CD14-positive monocyte (primary cell): Measurements from ENCODE around the gene SNU13. TPM values are rescaled to one million over a fixed set of nuclear protein-coding genes. Genes with fewer than 3 reads are reported as not detected.

ENCODE experiments used
- DNase-seq, 3 donors: peaks; one replicate each; pipeline ENCODE4 v3.0.0-alpha.2; 2011 to 2022
- H2AFZ ChIP-seq: 2 replicates; pipeline ENCODE4 v1.6.0; 2012; ENCODE audit warnings: mild to moderate bottlenecking, low read depth, low read length, inconsistent platforms; ENCODE audit not compliant: insufficient read depth, poor library complexity, severe bottlenecking
- H3K27ac ChIP-seq, 2 donors: 1 replicate in 1 of 2; 2 replicates in 1 of 2; pipeline ENCODE4 v1.5.1; 2012 to 2013; ENCODE audit warnings: low read length in 2 of 2, control low read depth in 1 of 2, inconsistent platforms in 1 of 2, low read depth in 1 of 2, mild to moderate bottlenecking in 1 of 2
- H3K27me3 ChIP-seq, 2 donors: one replicate each; pipeline versions ENCODE4 v1.6.0 to v1.6.1; 2011 to 2013; ENCODE audit warnings: low read length in 2 of 2; ENCODE audit not compliant: control insufficient read depth in 2 of 2, insufficient read depth in 2 of 2
- H3K36me3 ChIP-seq, 2 donors: replicated peaks in 1 of 2; 1 replicate in 1 of 2; 2 replicates in 1 of 2; pipeline versions ENCODE4 v1.5.1 to v1.6.1; 2012 to 2013; ENCODE audit warnings: low read length in 2 of 2, control low read depth in 1 of 2, inconsistent platforms in 1 of 2, mild to moderate bottlenecking in 1 of 2; ENCODE audit not compliant: insufficient read depth in 2 of 2, control insufficient read depth in 1 of 2
- H3K4me1 ChIP-seq, 2 donors: 1 replicate in 1 of 2; 2 replicates in 1 of 2; pipeline versions ENCODE4 v1.5.1 to v1.6.1; 2012 to 2013; ENCODE audit warnings: low read length in 2 of 2, control low read depth in 1 of 2, inconsistent platforms in 1 of 2, mild to moderate bottlenecking in 1 of 2, moderate library complexity in 1 of 2; ENCODE audit not compliant: insufficient read depth in 2 of 2, control insufficient read depth in 1 of 2
- H3K4me2 ChIP-seq: replicated peaks from 2 replicates; pipeline ENCODE3; 2012; ENCODE audit warnings: low read length, moderate library complexity, mild to moderate bottlenecking; ENCODE audit not compliant: poor library complexity, severe bottlenecking; ENCODE audit errors: extremely low read depth
- H3K4me3 ChIP-seq, 3 experiments: fragments of 200-600 bp in 1 of 3; sonication (generic) in 1 of 3; replicated peaks in 1 of 3; 1 replicate in 2 of 3; 2 replicates in 1 of 3; pipeline ENCODE4 v1.5.1; 2011 to 2013; ENCODE audit warnings: low read length in 3 of 3, mild to moderate bottlenecking in 3 of 3, control low read depth in 2 of 3, low read depth in 2 of 3, inconsistent platforms in 1 of 3, moderate library complexity in 1 of 3
- H3K79me2 ChIP-seq: 2 replicates; pipeline ENCODE4 v1.6.0; 2012; ENCODE audit warnings: mild to moderate bottlenecking, control low read depth, inconsistent platforms, low read length, moderate library complexity; ENCODE audit not compliant: insufficient read depth
- H3K9ac ChIP-seq: 2 replicates; pipeline ENCODE4 v1.6.0; 2017; ENCODE audit warnings: low read length, mild to moderate bottlenecking; ENCODE audit not compliant: insufficient read depth, poor library complexity, severe bottlenecking
- H3K9me3 ChIP-seq, 2 donors: replicated peaks in 1 of 2; 1 replicate in 1 of 2; 2 replicates in 1 of 2; pipeline versions ENCODE4 v1.5.1 to v1.6.1; 2012 to 2013; ENCODE audit warnings: low read length in 2 of 2, control low read depth in 1 of 2; ENCODE audit not compliant: control insufficient read depth in 1 of 2, insufficient read depth in 1 of 2
- H4K20me1 ChIP-seq: 2 replicates; pipeline ENCODE4 v1.6.0; 2012; ENCODE audit warnings: mild to moderate bottlenecking, low read length, control low read depth, moderate library complexity; ENCODE audit not compliant: insufficient read depth
- H3K27ac Mint-ChIP-seq, 7 donors: one replicate each; pipeline ENCODE4 v1.8.0; 2020; ENCODE audit warnings: mild to moderate bottlenecking in 7 of 7, mixed read lengths in 7 of 7, moderate library complexity in 6 of 7, inconsistent platforms in 2 of 7
- H3K27me3 Mint-ChIP-seq, 3 donors: one replicate each; pipeline ENCODE4 v1.8.0; 2021 to 2022; ENCODE audit warnings: low read depth in 3 of 3, mild to moderate bottlenecking in 3 of 3, mixed read lengths in 3 of 3, moderate library complexity in 3 of 3, inconsistent platforms in 1 of 3
- H3K36me3 Mint-ChIP-seq, 2 donors: one replicate each; pipeline ENCODE4 v1.8.0; 2020; ENCODE audit warnings: mixed read lengths in 2 of 2, inconsistent platforms in 1 of 2, mild to moderate bottlenecking in 1 of 2
- H3K4me1 Mint-ChIP-seq: one replicate; pipeline ENCODE4 v1.8.0; 2020; ENCODE audit warnings: mild to moderate bottlenecking, mixed read lengths
- H3K4me3 Mint-ChIP-seq, 2 donors: one replicate each; pipeline ENCODE4 v1.8.0; 2020; ENCODE audit warnings: mild to moderate bottlenecking in 2 of 2, mixed read lengths in 2 of 2, moderate library complexity in 1 of 2
- H3K9me3 Mint-ChIP-seq, 7 donors: one replicate each; pipeline ENCODE4 v1.8.0; 2020 to 2022; ENCODE audit warnings: mixed read lengths in 7 of 7, mild to moderate bottlenecking in 6 of 7, moderate library complexity in 6 of 7, inconsistent platforms in 2 of 7
- WGBS: methylation state at CpG from one replicate; pipeline ENCODE4 v1.1.5; 2013; ENCODE audit warnings: missing lambda C conversion rate; ENCODE audit not compliant: insufficient coverage; 5-methylcytosine and 5-hydroxymethylcytosine counted together
- intact Hi-C, 2 donors: fragments of 100-400 bp; cut with micrococcal nuclease; formaldehyde crosslinking; loops; one replicate each; pipeline versions ENCODE4 v1.15.0 to v1.15.1; 2023
- polyA plus RNA-seq, 3 donors: library from polyadenylated mRNA; depleted of rRNA in 1 of 3; unstranded in 2 of 3; stranded (reverse) in 1 of 3; fragments of 300-500 nt in 2 of 3; fragments of >200 nt in 1 of 3; fragmentation: Illumina TruSeq in 2 of 3; gene quantifications; 1 replicate in 2 of 3; 2 replicates in 1 of 3; pipeline ENCODE4 v1.2.3, GENCODE V29; 2012 to 2021
- TF ChIP-seq, protein P1 (sequence below): fragments of 200-600 bp; IDR thresholded peaks from one replicate; pipeline ENCODE4 v1.8.0; 2022; ENCODE audit warnings: antibody characterized with exemption, mild to moderate bottlenecking

SNU13 gene
- polyA plus RNA-seq, 3 donors: 90.0 to 168 (median 168) TPM

DNA sequence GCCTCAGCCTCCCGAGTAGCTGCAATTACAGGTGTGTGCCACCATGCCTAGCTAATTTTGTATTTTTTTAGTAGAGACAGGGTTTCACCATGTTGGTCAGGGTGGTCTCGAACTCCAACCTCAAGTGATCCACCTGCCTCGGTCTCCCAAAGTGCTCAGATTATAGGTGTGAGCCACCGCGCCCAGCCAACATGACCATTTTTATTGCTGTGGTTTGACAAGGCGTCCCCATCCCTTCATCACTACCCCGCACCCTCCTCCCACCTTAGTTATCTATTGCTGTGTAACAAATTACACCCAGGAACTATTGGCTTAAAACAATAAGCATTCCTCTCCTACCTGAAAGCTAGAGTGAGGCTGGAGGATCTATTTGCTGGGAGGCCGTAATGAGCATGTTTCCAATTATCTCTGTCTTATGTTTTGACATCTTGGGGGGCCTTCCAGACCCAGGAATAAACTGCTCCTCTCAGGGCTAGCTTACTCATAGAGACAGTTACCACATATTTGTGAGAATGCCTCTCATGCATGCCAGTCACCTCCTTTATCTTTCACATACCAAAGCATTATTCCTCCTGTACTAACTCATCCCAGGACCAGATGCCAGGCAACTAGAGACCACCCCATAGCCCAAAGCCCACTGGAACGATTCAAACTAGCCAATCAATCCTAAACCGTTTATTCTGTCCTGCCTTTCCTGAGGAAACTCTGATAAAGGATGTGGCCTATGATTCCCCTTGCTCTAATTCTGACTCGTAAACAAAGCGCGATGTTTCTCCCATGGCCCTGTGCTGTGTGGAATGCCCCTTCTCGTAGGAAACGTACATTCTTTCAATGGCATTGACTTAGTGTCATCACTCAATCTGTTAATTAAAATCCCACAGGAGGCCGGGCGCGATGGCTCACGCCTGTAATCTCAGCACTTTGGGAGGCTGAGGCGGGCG is 19.4 kb downstream of the SNU13 start:
- Mint-ChIP-seq H3K36me3 (peaks cover 19 to 43% of the 10 kb centered on the region in 2 donors), H3K4me3 (no peak overlapping the region), H3K27ac (peak overlapping the region in 1 of 7 donors; percentile 30), H3K27me3 (no peaks in the 10 kb centered on the region), H3K9me3 (peaks cover 0 to 3% (median 0%) of the 10 kb centered on the region in 7 donors), H3K4me1 (peaks cover 9% of the 10 kb centered on the region)
- Histone ChIP-seq H2AFZ (no peak overlapping the region), H3K4me1 (peaks cover 7 to 10% of the 10 kb centered on the region in 2 donors), H3K36me3 (peaks cover 22 to 32% of the 10 kb centered on the region in 2 donors), H3K4me3 (no peak overlapping the region), H4K20me1 (no peaks in the 10 kb centered on the region), H3K4me2 (no peak overlapping the region), H3K79me2 (no peaks in the 10 kb centered on the region), H3K9me3 (no peaks in the 10 kb centered on the region), H3K27ac (no peak overlapping the region), H3K27me3 (no peaks in the 10 kb centered on the region), H3K9ac (no peak overlapping the region)
- TF ChIP-seq, protein P1, sequence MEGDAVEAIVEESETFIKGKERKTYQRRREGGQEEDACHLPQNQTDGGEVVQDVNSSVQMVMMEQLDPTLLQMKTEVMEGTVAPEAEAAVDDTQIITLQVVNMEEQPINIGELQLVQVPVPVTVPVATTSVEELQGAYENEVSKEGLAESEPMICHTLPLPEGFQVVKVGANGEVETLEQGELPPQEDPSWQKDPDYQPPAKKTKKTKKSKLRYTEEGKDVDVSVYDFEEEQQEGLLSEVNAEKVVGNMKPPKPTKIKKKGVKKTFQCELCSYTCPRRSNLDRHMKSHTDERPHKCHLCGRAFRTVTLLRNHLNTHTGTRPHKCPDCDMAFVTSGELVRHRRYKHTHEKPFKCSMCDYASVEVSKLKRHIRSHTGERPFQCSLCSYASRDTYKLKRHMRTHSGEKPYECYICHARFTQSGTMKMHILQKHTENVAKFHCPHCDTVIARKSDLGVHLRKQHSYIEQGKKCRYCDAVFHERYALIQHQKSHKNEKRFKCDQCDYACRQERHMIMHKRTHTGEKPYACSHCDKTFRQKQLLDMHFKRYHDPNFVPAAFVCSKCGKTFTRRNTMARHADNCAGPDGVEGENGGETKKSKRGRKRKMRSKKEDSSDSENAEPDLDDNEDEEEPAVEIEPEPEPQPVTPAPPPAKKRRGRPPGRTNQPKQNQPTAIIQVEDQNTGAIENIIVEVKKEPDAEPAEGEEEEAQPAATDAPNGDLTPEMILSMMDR: no peak
- over 99% methylated on average over 15 of the region's 21 CpGs for WGBS
- no peak for DNase-seq
- intact Hi-C loops: loop anchor here (5.0 kb wide), 1 partner anchor 273 kb away; no protein-coding TSS in a partner anchor

DNA sequence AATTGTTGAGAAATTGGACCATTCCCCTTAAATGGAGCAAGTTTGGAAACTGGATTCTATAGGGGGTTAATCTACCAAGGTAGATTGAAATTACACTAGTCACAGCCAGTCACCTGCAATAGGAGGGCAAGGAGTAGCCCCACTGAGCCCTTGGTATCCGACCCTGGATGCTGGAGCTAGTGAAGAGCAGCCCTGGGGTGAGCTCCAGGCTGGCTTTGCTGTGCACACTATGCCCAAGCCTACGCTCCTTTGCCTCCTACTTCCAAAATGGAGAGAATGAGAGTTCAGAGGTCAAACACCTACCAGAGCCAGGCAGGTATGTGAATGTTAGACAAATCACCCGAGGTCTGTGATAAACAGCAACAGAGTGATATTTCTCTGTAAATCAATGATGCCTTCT is 23.7 kb downstream of the SNU13 start:
- H3K27ac ChIP-seq: no peak overlapping the region
- no peak overlapping the region for H3K9ac ChIP-seq
- no peak overlapping the region for H3K4me3 Mint-ChIP-seq
- H3K27me3 Mint-ChIP-seq: no peaks in the 10 kb centered on the region
- H3K27me3 ChIP-seq: no peaks in the 10 kb centered on the region
- H3K4me1 Mint-ChIP-seq: peaks cover 9% of the 10 kb centered on the region
- H4K20me1 ChIP-seq: no peaks in the 10 kb centered on the region
- H3K4me3 ChIP-seq: no peak overlapping the region
- no peak for DNase-seq
- peaks cover 42 to 52% of the 10 kb centered on the region in 2 donors for H3K36me3 Mint-ChIP-seq
- intact Hi-C loops: loop anchor here (5.0 kb wide), 1 partner anchor 277 kb away; no protein-coding TSS in a partner anchor
- no CpG with 5 or more reads among the region's 3 CpGs for WGBS
- no peaks in the 10 kb centered on the region for H3K9me3 ChIP-seq
- H3K9me3 Mint-ChIP-seq: peaks cover 0 to 3% (median 0%) of the 10 kb centered on the region in 7 donors
- no peak overlapping the region for H2AFZ ChIP-seq
- H3K79me2 ChIP-seq: no peaks in the 10 kb centered on the region
- peaks cover 7 to 10% of the 10 kb centered on the region in 2 donors for H3K4me1 ChIP-seq
- TF ChIP-seq, protein P1: no peak
- peaks cover 51 to 55% of the 10 kb centered on the region in 2 donors for H3K36me3 ChIP-seq
- H3K4me2 ChIP-seq: no peak overlapping the region
- no peak overlapping the region for H3K27ac Mint-ChIP-seq
